Inferior parietal cortex (tissue), 1 donor: ENCODE data around the gene ARNT2.
"Not testable (repeated sequence)": the region's sequence is repeated elsewhere in the genome, so short reads cannot be mapped to it uniquely, and the experiment has no call there.

Source experiments
- DNase-seq: peaks from one replicate; pipeline ENCODE4 v3.0.0-alpha.2; 2016; ENCODE audit errors: extremely low spot score

Gene ARNT2

DNA sequence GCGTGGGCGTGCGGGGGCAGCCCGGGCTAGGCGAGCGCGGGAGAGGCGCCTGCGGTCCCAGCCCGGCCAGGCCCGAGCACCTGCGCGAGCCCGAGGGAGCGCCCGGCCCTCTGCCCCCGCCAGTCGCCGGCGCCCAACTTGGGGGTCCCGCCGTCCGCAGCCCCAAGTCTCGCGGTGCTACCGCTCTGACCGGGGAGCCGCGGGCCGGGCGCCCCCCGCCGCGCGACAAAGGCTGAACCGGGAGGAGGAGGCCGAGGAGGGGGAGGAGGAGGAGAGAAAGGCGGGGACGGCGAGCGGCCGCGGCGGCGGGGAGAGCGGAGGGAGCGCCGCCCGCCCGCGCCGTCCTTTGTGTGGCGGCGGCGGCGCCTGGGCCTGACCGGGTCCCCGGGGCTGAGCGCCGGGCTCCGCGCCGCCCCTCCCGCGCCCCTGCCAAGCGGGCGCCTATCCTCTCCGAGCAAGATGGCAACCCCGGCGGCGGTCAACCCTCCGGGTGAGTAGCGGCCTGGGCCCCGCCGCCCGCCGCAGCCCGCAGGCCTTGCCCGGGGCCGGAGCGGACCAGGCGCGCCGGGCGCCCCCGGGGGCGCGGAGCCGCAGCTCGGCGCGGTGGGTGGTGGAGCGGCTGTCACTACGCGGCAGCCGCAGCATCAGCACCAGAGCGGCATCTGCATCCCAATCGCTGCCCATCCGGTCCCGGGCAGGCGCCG lies at the start of gene ARNT2:
Gene ARNT2 (plus strand): TSS at position 326 of the 704 bp plus-strand sequence. CDS start 134 bp downstream, at position 460.
- DNase-seq, result no peak

DNA sequence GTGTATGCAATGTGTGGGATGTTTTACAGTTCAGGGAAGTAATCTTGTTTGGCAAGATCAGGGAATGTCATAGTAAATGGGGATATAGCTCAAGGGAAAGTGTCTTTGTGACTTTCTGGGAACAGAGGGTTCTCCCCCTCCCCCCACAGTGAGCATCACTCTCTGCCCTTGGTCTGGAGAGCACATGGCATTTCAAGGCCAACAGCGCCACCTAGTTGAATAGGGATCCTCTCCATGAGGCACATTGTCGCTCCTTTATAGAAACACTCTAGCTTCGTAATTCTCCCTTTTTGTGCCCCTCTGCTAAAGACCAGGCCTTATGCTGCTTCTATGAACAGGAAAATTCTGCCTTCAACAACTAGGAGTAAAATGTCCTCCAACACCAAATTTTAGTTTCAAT lies 37.1 kb upstream of the ARNT2 start:
- DNase-seq, result no peak

DNA sequence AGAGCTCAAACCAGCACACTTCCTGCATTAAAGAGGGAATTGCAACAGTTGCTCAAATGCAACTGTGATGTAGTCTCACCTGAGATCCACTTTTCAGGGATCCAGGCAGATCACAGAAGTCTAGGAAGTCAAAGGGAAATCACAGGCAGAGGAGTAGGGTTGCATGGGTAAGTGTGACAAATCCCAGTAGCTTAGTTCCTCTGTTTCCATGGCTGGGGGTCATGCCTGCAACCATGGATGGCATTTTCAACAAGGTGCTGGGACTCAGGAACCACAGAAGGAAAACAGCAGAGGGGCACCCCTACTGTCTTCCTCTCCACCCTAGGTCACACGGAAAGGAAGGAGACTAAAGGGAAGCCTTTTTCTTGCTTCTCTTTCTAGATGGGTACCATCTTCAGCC lies 36.5 kb upstream of the ARNT2 start:
- no peak for DNase-seq

DNA sequence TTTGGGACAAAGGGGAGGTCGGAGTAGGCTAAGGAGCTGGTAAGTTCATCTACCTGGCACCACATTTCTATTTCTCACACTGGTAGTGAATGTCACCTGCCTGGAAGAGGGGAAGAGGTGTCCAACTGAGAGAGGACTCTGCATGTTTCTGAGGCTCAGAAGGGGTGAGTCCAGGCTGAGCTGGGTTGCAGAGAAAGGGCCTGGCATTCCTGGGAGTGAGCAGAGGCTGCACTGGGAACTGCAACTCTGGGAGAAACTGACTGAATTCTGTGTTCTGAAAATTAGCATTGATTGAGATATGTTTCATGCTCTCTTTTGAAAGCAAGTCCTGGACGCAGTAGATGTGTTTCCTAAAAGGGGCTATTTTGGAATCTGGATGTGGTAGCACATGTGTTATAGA lies 32.3 kb upstream of the ARNT2 start:
- no peak for DNase-seq

DNA sequence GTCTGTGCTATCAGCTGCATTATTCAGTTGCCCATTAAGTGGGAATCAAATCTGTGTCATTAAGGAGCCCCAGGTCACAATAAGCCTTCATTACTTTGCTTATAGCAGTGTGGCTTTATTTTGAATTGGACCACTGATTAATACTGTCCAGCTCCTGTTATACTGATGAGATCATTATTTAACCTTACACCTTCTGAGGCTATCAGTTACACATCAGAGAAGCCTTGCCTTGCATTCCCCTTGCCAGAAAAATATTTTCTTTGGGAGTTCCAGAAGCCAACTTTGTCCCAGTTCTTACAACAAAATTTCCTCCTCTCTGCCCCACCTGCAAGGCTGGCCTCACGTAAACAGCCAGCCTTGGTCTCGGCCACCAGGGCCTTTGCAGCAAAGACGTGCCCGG lies 29.7 kb upstream of the ARNT2 start:
- no peak for DNase-seq

DNA sequence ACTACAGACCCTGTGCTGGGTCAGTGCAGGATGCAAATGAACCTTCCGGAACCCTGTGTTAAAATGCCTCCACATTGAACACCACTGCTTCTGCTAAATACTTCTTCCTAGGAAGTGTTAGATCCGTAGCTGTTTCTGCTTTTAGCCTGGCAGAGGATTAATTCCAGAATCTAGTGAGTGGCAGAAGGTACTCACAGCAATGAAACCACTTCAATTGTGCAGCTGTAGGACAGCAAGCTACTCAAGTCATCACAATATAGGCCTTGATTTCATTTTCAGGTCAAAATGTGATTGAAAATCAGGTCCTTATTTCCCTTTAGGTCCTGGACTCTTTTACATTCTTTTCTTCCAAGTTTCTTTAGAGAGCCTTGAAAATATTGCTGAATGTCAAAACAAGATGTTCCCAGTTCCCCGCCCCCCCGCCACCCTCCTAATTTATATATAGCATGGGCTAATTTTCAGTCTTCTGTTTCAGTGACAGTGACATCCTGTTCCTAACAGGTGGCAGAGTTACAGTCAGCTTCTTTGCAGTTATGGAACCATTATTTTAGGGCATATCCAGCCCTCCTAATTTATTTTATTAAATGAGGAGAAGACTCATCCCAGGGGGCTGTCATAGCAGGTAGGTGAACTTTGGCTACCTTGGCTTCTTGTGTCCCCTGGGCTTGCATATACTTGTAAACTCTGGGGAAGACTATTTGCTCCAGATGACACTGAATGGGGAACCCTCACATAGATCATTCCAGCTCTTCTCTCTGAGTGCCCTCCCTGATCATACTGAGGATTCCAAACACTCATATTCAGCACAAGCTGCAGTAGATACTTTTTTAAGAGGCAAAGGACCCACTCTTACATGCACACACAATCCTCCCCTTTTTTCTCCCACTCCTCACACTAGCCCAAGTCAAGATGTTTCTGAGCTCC lies 28.0 kb upstream of the ARNT2 start:
- DNase-seq, result peak; percentile 20

DNA sequence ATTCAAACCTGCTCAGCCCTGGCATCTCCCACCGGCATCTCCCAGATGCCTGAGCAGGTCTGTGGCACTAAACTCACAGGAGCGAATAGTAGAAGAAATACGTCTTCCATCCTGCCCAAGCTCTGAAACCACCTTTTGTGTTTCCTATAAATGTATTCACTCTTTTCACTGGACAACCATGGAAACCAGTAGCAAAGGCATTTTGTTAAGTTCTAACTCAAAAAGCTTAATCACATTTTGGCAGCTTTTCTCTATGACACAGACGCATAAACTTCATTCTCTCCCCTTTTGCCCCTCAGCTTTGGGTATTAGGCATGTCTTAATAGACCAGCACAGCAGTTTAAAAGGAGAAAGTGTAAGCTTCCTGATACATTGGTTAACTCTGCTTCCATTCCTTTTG lies 24.5 kb upstream of the ARNT2 start:
- peak; percentile 29 for DNase-seq

DNA sequence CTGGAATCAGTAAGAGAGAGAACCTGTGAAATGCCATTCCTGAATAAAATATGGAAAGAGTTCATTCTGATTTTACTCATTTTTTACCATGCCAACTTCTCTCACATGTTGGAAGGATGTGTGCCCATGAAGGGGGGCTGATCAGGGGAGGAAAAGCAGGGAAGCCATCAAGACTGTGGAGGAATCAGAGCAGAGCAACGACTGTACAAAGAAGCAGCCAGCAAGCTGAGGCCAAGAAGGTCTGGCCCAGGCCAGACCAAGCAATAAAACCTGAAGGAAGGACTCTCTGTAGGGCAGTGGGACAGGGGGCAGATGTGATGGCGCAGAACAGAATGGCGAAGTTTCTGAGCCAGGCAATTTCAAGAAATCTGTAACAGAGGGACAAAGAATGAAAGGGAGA lies 24.0 kb upstream of the ARNT2 start:
- no peak for DNase-seq

DNA sequence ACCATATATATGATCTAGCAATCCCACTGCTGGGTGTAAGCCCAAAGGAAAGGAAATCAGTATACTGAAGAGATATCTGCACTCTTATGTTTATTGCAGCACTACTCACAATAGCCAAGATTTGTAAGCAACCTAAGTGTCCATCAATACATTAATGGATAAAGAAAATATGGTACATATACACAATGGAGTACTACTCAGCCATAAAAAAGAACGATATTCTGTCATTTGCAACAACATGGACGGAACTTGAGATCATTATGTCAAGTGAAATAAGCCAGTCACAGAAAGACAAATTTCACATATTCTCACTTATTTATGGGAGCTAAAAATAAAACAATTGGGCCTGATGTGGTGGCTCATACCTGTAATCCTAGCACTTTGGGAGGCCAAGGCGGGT lies 21.9 kb upstream of the ARNT2 start:
- DNase-seq, result no peak

DNA sequence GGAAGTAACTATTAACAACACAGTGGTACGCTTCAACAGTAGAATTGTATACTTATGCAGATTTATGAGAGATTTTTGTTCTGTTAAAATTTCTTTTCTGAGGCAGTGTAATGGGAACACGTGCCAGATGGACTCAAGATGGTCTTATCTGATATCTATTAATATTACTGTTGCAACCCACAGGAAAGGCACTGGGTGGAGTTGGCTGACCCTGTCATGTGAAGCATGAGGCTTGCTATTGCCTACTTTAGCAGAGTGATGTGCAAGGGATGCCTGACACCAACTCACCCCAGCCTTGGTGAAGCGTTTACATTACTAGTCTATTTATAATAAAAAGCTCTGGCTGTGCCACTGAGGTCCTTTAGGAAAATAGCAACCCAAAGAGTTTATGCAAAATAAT lies 19.8 kb upstream of the ARNT2 start:
- DNase-seq, result no peak

DNA sequence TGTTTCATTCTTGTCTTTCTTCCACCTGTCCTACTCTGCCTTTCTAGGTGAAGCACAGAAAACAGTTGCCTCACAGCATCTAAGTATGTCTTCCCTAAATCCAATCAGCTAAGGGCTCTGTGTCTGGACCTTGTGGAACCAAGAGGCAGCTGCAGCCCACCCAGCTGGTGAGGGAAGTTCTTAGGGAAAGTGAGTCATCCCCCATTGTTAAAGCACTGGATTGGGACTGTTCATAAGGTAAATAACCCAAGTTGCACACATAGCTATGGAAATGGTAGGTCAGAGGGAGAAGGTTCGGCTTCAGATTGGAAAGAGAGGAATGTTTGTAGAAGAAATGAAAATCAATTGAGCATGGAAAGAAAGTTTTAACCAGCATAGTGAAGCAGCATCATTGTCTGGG lies 18.0 kb upstream of the ARNT2 start:
- no peak for DNase-seq

DNA sequence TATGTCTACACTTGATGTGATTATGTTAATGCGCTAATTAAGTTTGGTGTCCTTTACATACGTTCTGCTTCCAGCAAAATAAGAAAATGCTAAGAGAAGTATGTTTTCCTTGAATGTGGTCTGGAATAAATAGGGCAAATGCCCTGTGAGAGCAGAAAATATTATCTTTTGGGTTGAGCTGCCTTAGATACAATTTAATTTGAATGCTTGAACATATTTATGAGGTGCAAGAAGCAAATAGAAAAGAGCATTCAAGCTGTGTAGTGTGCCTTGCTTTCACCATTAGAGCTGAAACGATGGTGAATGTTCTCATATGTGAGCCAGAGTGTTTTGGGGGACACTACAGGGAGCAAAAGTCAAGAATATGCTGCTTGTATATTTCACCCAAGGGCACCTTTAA lies 15.9 kb upstream of the ARNT2 start:
- DNase-seq, result no peak

DNA sequence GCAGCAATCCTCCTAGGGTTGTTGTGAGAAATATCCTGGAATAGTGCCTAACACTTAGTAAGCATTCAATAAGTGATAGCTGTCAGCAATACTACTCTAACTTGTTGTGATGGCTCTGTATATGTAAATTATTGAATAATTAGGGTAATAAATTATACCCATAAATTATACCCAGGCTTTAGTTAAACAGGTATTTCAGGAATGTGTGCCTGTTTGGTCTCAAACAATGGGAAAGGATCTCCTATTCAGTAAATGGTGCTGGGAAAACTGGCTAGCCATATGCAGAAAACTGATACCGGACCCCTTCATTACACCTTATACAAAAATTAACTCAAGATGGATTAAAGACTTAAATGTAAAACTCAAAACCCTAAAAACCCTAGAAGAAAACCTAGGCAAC lies 14.8 kb upstream of the ARNT2 start:
- no peak for DNase-seq

DNA sequence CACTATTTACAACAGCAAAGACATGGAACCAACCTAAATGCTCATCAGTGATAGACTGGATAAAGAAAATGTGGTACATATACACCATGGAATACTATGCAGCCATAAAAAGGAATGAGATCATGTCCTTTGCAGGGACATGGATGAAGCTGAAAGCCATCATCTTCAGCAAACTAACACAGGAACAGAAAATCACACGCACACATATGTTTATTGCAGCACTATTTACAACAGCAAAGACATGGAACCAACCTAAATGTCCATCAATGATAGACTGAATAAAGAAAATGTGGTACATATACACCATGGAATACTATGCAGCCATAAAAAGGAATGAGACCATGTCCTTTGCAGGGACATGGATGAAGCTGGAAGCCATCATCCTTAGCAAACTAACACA lies 13.2 kb upstream of the ARNT2 start:
- DNase-seq, result not testable (repeated sequence)

DNA sequence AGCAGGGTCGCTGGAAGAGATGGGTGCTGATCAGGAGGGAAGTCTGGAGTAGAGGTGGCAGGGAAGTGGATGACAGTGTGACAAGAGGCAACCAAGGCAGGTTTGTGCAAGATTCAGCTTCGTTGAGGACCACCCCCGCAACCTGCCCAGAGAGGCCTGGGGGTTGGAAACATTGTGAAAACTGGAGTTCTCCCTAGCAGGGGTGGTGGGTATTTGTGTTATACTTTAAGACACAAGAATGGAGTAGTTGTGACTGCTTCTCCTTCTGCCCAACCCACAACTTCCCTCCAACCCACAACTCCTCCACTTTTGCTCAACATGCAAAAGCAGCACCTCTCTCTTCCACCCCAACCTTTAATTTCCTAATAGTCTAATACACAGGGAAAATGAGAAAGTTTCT lies 8.6 kb upstream of the ARNT2 start:
- no peak for DNase-seq

DNA sequence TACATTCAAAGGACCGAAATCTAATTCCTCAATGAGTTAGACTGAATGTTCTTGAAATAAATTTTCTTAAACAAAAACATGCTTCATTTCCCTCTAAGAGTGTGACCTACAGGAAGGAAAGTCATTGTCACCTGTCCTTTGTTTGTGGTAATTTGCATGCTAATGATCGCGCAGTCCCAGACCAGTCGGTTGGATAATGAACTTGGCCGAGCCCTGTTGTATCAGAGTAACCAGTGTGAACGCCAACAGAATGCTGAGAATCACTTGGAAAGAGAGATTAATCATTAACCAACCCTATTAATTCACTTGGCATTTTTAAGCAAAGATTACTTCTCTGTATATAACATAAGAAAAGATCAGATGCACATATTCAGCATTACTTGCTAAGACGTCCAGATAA lies 8.1 kb upstream of the ARNT2 start:
- DNase-seq, result no peak

DNA sequence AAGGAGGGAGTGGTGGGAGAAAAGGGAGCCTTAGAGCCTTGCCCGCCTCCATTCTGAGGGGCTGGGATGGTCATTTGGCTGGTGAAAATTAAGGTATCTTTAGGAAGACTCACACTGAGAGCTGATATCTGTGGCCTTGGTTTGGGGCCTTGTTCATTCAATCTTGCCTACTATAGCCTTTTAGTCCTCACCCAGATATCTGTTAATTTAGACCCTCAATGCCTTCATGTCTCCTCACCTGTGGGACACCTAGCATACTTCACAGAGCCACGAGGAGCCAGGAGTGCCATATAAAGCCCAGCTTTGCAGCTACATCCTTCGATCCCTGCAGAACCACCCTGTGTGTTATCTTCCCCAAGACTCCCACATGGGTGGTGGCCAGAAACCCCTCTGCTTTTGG lies 4.7 kb upstream of the ARNT2 start:
- no peak for DNase-seq

DNA sequence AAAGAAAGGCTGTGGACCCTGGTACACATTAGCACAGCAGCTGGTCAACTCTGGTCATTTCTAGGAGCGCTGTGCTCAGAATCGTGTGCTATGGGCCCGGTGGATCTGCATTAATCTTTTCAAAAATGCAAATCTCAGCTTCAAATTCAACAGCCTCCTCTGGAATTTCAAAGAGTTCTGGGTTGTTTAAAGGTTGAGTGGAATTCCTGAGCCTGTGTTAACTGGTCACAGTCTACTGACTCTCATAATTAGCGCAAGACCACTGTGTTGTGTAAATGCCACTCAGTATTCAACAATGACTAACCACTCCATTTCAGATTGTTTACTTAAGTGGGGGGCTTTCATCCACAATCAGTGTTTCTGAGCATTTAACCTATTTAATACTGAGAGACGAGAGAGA lies 2.7 kb upstream of the ARNT2 start:
- no peak for DNase-seq

DNA sequence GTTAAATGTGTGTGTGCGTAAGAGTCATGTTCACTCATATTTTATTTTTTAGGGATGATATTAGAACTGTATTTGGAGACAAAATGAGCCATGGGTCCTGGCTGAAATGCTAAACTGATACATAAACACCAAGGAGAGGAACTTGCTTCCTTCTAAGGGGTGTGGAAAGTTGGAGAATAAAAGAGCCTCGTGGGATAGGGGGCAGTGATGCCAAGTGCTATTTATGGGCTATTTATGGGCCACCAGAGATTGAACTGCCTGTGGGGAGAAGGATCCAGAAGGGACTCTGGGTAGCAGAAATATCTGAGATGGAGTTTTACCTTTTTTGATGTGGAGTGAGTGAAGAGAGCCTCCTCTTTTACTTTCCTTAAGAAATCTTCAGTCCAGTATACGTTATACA lies 1.8 kb upstream of the ARNT2 start:
- no peak for DNase-seq

DNA sequence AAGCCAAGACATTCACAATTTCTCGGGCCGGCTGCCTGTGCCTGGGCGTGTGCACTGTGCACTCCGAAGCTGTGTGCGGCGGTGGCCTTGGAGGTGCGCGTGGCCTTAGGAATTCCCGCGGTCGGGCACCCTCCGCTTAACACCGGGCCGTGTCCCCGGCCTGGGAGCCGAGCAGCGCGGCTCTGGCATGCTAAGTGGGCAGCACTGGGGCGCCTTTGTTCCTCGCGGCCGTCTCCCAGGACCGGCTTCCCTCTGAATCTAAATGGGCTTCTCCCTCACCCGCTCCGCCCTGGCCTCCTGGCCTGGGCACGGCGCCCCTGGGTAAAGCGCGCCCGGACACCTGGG lies 498 bp upstream of the ARNT2 start:
- DNase-seq, result no peak

DNA sequence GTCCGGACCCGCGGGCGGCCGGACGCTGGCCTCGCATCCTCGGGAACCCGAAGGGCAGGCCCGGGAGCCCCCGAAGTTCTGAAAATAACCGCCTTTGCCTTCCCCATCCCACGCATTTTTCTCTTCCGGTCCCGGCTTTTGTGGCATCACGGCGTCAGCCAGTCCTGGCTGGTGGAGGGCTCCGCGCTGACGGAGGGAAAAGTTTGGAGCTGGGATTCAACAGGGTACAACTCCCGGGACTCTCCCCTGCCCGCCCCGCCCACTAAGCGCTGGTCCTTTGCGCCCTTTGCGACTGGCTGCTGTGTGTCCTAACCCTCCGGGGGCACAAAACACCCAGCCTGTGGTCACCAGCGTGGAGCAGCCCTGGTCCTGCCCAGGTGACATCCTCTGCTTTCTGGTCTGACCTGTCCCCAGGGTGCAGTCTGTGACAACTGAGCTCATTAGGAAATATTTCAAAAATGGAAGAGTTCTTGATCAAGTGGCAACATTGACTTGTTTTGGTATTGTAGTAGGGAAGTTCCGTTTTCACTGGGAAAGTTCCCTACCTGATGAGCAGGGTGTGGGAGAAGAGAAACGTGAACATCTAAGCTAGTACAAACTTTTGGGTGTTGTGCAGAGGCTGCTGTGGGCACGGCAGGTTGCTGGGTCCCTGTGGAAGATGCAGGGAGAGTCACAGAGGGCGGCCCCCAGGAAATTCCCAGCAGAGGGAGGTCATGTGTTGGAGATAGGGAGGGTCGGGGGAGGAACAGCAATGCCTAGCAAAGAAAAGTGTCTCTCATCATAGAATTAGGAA lies 775 bp downstream of the ARNT2 start:
- DNase-seq, result no peak

DNA sequence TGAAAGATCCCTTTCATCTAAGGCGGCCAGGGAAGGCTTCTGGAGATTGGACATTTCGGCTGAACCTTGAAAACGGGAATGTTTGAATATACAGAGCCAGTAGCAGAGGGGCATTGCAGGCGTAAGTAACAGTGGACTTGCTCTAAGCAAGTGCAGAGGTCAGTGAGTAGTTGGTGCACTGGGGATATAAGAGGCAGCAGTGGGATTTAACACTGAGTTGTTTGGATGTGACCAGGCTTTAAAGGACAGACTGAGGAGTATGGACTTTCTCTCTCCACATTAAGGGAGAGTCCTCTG lies 1.3 kb downstream of the ARNT2 start:
- no peak for DNase-seq

DNA sequence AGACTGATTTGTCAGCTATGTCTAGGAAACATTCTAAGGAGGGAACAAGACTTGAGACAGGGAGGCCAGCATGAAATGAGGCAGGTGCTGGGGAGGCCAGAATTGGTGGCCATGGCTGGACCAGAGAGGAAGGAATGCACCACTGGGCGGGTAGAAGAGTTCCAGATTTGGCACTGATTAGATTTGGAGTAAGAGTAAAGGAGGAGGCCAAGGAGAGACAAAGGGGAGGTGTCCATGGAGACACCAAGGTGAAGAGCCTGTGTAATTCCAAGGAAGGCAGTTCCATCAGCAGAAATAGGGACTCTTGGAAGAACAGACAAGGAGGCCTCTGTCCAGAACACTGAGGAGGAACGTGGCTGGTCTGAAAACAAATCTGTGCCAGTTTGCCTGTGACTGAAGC lies 1.8 kb downstream of the ARNT2 start:
- DNase-seq, result no peak
